Tibial artery (tissue), 4 donors: ENCODE measurements around the gene TRPM2.

ENCODE experiments used
- DNase-seq, 2 donors: peaks; one replicate each; pipeline ENCODE4 v3.0.0-alpha.2; 2019
- H3K27ac ChIP-seq, 2 donors: fragments of 200-600 bp; sonication (generic) in 1 of 2; 1 replicate in 1 of 2; 2 replicates in 1 of 2; pipeline ENCODE4 v1.5.1; 2018 to 2019; ENCODE audit warnings: mild to moderate bottlenecking in 1 of 2
- H3K27me3 ChIP-seq, 2 donors: fragments of 200-600 bp; sonication (generic) in 1 of 2; one replicate each; pipeline versions ENCODE4 v1.5.1 to v1.6.0; 2016 to 2019
- H3K36me3 ChIP-seq, 3 donors: fragments of 200-600 bp; sonication (generic) in 2 of 3; one replicate each; pipeline ENCODE4 v1.5.1; 2016 to 2019; ENCODE audit warnings: mild to moderate bottlenecking in 2 of 3
- H3K4me1 ChIP-seq, 4 donors: fragments of 200-600 bp; sonication (generic) in 2 of 4; 1 replicate in 3 of 4; 2 replicates in 1 of 4; pipeline ENCODE4 v1.5.1; 2016 to 2019
- H3K4me3 ChIP-seq, 2 donors: fragments of 200-600 bp; sonication (generic) in 1 of 2; 1 replicate in 1 of 2; 2 replicates in 1 of 2; pipeline ENCODE4 v1.5.1; 2018 to 2019; ENCODE audit warnings: mild to moderate bottlenecking in 2 of 2
- H3K9me3 ChIP-seq, 3 donors: fragments of 200-600 bp; sonication (generic) in 1 of 3; one replicate each; pipeline ENCODE4 v1.5.1; 2016 to 2019
- intact Hi-C: fragments of 100-400 bp; cut with DNase I; formaldehyde crosslinking; loops from one replicate; pipeline ENCODE4 v1.15.0; 2023; ENCODE audit warnings: low total_unique reads
- TF ChIP-seq, protein P1 (sequence below), 2 experiments: fragments of 200-600 bp in 1 of 2; fragments of 450-650 bp in 1 of 2; IDR thresholded peaks; one replicate each; pipeline ENCODE4 v1.5.1; 2017 to 2019; ENCODE audit warnings: antibody characterized with exemption in 2 of 2, mild to moderate bottlenecking in 1 of 2, moderate library complexity in 1 of 2

TRPM2 gene

DNA sequence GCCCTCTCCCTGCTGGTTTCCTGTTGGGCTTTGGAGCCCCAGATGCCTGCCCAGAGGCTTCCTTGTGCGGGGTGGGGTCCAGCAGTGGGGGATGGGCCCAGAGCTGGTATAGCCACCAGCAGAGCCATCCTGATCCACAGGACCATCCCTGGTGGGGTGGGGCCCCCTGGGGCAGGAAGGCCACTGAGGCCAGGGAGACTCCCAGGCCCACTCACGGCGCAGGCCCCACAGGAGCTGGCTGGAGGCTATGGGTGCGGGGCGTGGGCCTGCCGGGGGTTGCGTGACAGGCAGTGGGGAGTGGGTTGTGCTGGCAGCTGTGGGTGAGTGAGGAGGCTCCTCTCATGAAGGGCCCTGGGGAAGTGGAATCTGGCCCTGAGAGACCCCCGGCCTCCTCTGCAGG lies 107.6 kb downstream of the TRPM2 start:
- TF ChIP-seq, protein P1, sequence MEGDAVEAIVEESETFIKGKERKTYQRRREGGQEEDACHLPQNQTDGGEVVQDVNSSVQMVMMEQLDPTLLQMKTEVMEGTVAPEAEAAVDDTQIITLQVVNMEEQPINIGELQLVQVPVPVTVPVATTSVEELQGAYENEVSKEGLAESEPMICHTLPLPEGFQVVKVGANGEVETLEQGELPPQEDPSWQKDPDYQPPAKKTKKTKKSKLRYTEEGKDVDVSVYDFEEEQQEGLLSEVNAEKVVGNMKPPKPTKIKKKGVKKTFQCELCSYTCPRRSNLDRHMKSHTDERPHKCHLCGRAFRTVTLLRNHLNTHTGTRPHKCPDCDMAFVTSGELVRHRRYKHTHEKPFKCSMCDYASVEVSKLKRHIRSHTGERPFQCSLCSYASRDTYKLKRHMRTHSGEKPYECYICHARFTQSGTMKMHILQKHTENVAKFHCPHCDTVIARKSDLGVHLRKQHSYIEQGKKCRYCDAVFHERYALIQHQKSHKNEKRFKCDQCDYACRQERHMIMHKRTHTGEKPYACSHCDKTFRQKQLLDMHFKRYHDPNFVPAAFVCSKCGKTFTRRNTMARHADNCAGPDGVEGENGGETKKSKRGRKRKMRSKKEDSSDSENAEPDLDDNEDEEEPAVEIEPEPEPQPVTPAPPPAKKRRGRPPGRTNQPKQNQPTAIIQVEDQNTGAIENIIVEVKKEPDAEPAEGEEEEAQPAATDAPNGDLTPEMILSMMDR (IDR thresholded peaks at IDR 0.05) = no peak

DNA sequence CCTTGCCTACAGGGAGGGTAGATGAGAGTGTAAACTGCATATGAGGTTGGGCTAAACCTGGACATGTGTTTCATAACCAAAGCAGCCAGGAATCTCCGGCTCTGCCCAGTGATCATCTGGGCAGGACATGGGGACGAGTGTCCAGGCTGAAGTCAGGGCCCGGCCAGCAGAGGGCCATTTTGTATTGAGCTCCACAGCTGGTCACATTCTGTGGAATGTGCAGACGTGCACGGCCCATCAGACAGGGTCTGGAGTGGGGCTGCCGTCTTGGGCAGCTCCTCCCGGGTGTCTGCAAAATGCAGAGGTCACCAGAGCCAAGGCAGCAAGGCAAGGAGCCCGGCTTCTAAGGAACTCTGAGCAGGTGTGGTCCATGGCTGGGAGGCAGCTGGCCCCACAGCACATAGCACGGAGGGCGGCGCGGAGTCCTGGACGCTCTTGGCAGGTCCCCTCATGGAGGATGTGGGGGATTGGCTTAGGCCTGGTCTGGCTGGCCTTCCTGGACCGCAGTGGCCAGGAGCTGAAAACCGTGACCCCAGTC lies 108.1 kb downstream of the TRPM2 start:
- Histone ChIP-seq H3K36me3 (no peaks in the 10 kb centered on the region), H3K4me1 (peaks cover 0 to 5% (median 0%) of the 10 kb centered on the region in 4 donors), H3K27ac (no peak overlapping the region), H3K9me3 (no peaks in the 10 kb centered on the region), H3K4me3 (no peak overlapping the region), H3K27me3 (peaks cover 0 to 16% of the 10 kb centered on the region in 2 donors)
- TF ChIP-seq, protein P1 (IDR thresholded peaks at IDR 0.05) = no peak
- no peak for DNase-seq
- intact Hi-C loops = no loop called here

More for the DNA sequence above, 107.6 kb downstream of the TRPM2 start:
- no peaks in the 10 kb centered on the region for H3K36me3 ChIP-seq
- intact Hi-C loops = no loop called here
- H3K27me3 ChIP-seq = peaks cover 0 to 21% of the 10 kb centered on the region in 2 donors
- H3K27ac ChIP-seq = no peak overlapping the region
- peaks cover 0 to 10% (median 3%) of the 10 kb centered on the region in 4 donors for H3K4me1 ChIP-seq
- H3K4me3 ChIP-seq = no peak overlapping the region
- DNase-seq = peak in 1 of 2 donors; percentile 51
- H3K9me3 ChIP-seq = no peaks in the 10 kb centered on the region

DNA sequence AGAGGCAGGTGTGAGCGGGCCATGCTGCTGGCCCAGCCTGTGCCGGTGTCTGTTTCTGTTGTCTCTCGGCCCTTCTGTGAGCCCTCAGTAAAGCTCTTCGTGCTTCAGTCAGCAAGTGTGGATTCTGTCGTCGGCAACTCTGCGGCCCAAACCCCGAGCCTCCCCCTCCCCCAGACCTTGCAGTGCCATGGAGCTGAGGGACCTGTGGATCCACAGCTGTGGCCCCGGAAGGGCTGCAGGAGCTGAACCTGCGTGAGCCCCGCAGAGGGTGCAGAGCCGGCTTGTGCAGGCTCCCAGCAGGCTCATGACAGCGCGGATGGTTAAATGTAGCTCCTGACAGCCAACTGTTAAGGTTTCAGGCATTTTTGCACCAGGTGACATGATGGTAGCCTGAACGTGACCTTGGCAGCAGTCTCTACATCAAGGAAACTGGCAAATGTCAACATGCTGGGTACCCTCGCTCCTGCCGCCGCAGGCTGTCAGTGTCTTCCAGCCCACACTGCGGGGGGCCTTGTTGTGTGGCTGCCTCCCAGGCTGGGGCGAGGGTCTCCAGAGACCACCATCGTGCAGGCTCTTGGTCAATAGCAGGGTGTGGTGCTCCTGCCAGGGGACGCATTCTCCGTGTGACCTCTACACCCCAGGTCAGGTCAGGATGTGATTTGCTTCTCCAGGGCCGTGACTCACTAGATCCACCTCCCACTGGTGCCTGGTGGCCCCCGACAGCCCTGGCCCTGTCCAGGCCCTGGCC lies 108.8 kb downstream of the TRPM2 start:
- H3K4me1 ChIP-seq = peaks cover 0 to 5% (median 0%) of the 10 kb centered on the region in 4 donors
- intact Hi-C loops = no loop called here
- TF ChIP-seq, protein P1 (IDR thresholded peaks at IDR 0.05) = no peak
- peak in 1 of 2 donors; percentile 62 for DNase-seq
- no peaks in the 10 kb centered on the region for H3K36me3 ChIP-seq
- no peak overlapping the region for H3K27ac ChIP-seq
- H3K9me3 ChIP-seq = no peaks in the 10 kb centered on the region
- H3K4me3 ChIP-seq = no peak overlapping the region
- peaks cover 0 to 10% of the 10 kb centered on the region in 2 donors for H3K27me3 ChIP-seq

DNA sequence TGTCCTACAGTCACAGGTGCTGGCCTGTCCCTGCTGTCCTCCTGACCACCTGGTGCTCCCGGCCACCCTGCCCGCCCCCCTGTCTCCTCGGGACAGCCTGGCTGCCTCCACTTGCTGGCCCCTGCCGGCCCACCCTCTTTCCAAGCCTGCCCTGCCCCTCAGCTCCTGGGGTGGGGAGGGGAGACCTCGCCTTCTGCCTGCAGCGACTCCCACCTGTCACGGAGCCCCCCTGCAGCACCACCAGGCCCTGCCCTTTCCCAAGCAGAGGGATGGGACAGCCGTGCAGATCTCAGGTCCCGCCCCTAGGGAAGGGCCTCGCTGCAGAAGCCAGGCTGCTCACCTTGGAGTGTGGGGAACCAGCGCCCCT lies 109.4 kb downstream of the TRPM2 start:
- H3K36me3 ChIP-seq = no peaks in the 10 kb centered on the region
- intact Hi-C loops = no loop called here
- no peak overlapping the region for H3K4me3 ChIP-seq
- peaks cover 0 to 9% of the 10 kb centered on the region in 2 donors for H3K27me3 ChIP-seq
- peak in 1 of 2 donors; percentile 59 for DNase-seq
- TF ChIP-seq, protein P1 (IDR thresholded peaks at IDR 0.05) = no peak
- peaks cover 0 to 5% (median 0%) of the 10 kb centered on the region in 4 donors for H3K4me1 ChIP-seq
- no peak overlapping the region for H3K27ac ChIP-seq
- no peaks in the 10 kb centered on the region for H3K9me3 ChIP-seq

DNA sequence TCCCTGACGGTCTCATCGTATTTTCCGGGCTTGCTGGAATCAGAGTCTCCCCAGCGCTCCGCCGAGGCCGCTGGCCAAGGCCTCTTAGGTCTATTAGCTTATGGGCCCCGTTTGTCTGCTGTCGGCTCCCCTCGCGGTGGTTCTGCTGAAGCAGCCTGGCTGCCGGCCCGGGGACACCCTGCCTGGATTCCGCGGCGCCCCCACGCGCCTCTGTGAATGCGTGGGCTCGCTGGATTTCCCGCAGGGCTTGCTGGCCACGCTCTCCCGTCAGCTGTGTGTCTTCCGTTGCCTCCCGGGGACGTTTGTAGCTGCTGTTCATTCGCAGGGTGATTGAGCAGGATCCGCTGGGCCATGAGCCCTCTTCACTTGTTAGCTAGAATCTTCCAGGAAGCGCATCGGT lies 110.3 kb downstream of the TRPM2 start:
- TF ChIP-seq, protein P1 (IDR thresholded peaks at IDR 0.05) = no peak
- intact Hi-C loops = no loop called here
- Histone ChIP-seq H3K27me3 (peaks cover 0 to 9% of the 10 kb centered on the region in 2 donors), H3K4me1 (peaks cover 0 to 5% (median 0%) of the 10 kb centered on the region in 4 donors), H3K27ac (no peak overlapping the region), H3K36me3 (no peaks in the 10 kb centered on the region), H3K4me3 (no peak overlapping the region), H3K9me3 (no peaks in the 10 kb centered on the region)
- DNase-seq = no peak
